GM18505 (cell line): ENCODE results near the gene ANKRD33B.
"Not testable (repeated sequence)": the region's sequence is repeated elsewhere in the genome, so short reads cannot be mapped to it uniquely, and the experiment has no call there.

Source experiments
- ATAC-seq: cut with Tn5 transposase; IDR thresholded peaks from one replicate; pipeline ENCODE4 v1.9.1; 2021; ENCODE audit not compliant: unreplicated experiment
- POLR2A ChIP-seq: IDR thresholded peaks from 4 replicates; pipeline ENCODE4 v1.6.1; 2011; ENCODE audit warnings: borderline replicate concordance; ENCODE audit not compliant: insufficient read depth, insufficient read length; ENCODE audit errors: extremely low read depth

The ANKRD33B gene

GRCh38 chr5:10556893-10557746 is 6.8 kb upstream of the ANKRD33B start:
- TF ChIP-seq POLR2A, result no peak
- ATAC-seq, result no peak

- no peak for TF ChIP-seq POLR2A
- ATAC-seq, result no peak
These were observed 4.7 kb upstream of the ANKRD33B start for GRCh38 chr5:10559151-10559550.

GRCh38 chr5:10559871-10560270 is 4.0 kb upstream of the ANKRD33B start:
- no peak for ATAC-seq
- TF ChIP-seq POLR2A, result no peak

- peak; percentile 20 for ATAC-seq
- peak; percentile 52 for TF ChIP-seq POLR2A
These were observed 1.4 kb upstream of the ANKRD33B start for GRCh38 chr5:10562201-10563109.

- ATAC-seq, result peak; percentile 29
- no peak for TF ChIP-seq POLR2A
These were observed 543 bp upstream of the ANKRD33B start for GRCh38 chr5:10563110-10563944.

- no peak for TF ChIP-seq POLR2A
- no peak for ATAC-seq
These were observed 1.2 kb downstream of the ANKRD33B start for GRCh38 chr5:10564838-10565784.

- ATAC-seq, result no peak
- TF ChIP-seq POLR2A, result peak; percentile 31
These were observed 2.1 kb downstream of the ANKRD33B start for GRCh38 chr5:10565785-10566542.

GRCh38 chr5:10566543-10567068 is 2.7 kb downstream of the ANKRD33B start:
- ATAC-seq, result no peak
- TF ChIP-seq POLR2A, result no peak

GRCh38 chr5:10567121-10567591 is 3.3 kb downstream of the ANKRD33B start:
- no peak for TF ChIP-seq POLR2A
- no peak for ATAC-seq

- ATAC-seq, result no peak
- no peak for TF ChIP-seq POLR2A
These were observed 4.0 kb downstream of the ANKRD33B start for GRCh38 chr5:10567781-10568321.

- not testable (repeated sequence) for ATAC-seq
These were observed 6.7 kb downstream of the ANKRD33B start for GRCh38 chr5:10570540-10570939.
